HG03025 (cell line): ENCODE data around the gene CCDC28B.

Experiments used
- ATAC-seq: cut with Tn5 transposase; IDR thresholded peaks from one replicate; pipeline ENCODE4 v1.9.1; 2021; ENCODE audit warnings: mild to moderate bottlenecking, moderate library complexity; ENCODE audit not compliant: unreplicated experiment, low FRiP score

Gene CCDC28B

GRCh38 chr1:32220746-32221580, 20.6 kb downstream of the CCDC28B start:
- ATAC-seq = no peak

- ATAC-seq = no peak
Measured at GRCh38 chr1:32221581-32221979, 21.2 kb downstream of the CCDC28B start.

- peak; percentile 82 for ATAC-seq
Measured at GRCh38 chr1:32221980-32222755, 21.8 kb downstream of the CCDC28B start, which contains the start of the genes EIF3I and TMEM234. TSS of gene EIF3I (plus strand) at chr1:32222407. CDS start at chr1:32222442, 35 bp downstream. TSS of gene TMEM234 (minus strand) at chr1:32222353. CDS start at chr1:32222322, 31 bp downstream.

GRCh38 chr1:32223683-32224082, 23.3 kb downstream of the CCDC28B start:
- ATAC-seq = no peak

- ATAC-seq = no peak
Measured at GRCh38 chr1:32224285-32224684, 23.9 kb downstream of the CCDC28B start.

- no peak for ATAC-seq
Measured at GRCh38 chr1:32228771-32229170, 28.4 kb downstream of the CCDC28B start.

GRCh38 chr1:32231843-32232432, 31.5 kb downstream of the CCDC28B start:
- no peak for ATAC-seq

GRCh38 chr1:32232558-32233304, 32.3 kb downstream of the CCDC28B start:
- no peak for ATAC-seq

GRCh38 chr1:32234792-32235191, 34.4 kb downstream of the CCDC28B start:
- ATAC-seq = no peak

GRCh38 chr1:32239337-32239736, 38.9 kb downstream of the CCDC28B start:
- ATAC-seq = no peak

GRCh38 chr1:32239790-32240139, 39.4 kb downstream of the CCDC28B start:
- no peak for ATAC-seq

- no peak for ATAC-seq
Measured at GRCh38 chr1:32240140-32240951, 40.0 kb downstream of the CCDC28B start.

- ATAC-seq = no peak
Measured at GRCh38 chr1:32241001-32241763, 40.8 kb downstream of the CCDC28B start.

- no peak for ATAC-seq
Measured at GRCh38 chr1:32242341-32242851, 42.0 kb downstream of the CCDC28B start.

- ATAC-seq = no peak
Measured at GRCh38 chr1:32246888-32247273, 46.5 kb downstream of the CCDC28B start, which contains the start of gene FAM167B. TSS of gene FAM167B (plus strand) at chr1:32247222. CDS start at chr1:32247422, 200 bp downstream.

GRCh38 chr1:32247452-32247851, 47.1 kb downstream of the CCDC28B start:
- no peak for ATAC-seq

- ATAC-seq = no peak
Measured at GRCh38 chr1:32247983-32248889, 47.8 kb downstream of the CCDC28B start.
